ENCODE measurements around the gene HOXC13.

HOXC13 gene

GRCh38 chr12:53964315-53964713 is 25.7 kb downstream of the HOXC13 start:
- H3K9ac ChIP-seq (ENCODE audit: low read depth, low read length), result no peak overlapping the region
- no peak overlapping the region for H3K27ac ChIP-seq (ENCODE audit: low read length)
- no peaks in the 10 kb centered on the region for H4K20me1 ChIP-seq (ENCODE audit: insufficient read depth, low read length)
- TF ChIP-seq, protein P1, sequence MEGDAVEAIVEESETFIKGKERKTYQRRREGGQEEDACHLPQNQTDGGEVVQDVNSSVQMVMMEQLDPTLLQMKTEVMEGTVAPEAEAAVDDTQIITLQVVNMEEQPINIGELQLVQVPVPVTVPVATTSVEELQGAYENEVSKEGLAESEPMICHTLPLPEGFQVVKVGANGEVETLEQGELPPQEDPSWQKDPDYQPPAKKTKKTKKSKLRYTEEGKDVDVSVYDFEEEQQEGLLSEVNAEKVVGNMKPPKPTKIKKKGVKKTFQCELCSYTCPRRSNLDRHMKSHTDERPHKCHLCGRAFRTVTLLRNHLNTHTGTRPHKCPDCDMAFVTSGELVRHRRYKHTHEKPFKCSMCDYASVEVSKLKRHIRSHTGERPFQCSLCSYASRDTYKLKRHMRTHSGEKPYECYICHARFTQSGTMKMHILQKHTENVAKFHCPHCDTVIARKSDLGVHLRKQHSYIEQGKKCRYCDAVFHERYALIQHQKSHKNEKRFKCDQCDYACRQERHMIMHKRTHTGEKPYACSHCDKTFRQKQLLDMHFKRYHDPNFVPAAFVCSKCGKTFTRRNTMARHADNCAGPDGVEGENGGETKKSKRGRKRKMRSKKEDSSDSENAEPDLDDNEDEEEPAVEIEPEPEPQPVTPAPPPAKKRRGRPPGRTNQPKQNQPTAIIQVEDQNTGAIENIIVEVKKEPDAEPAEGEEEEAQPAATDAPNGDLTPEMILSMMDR (IDR thresholded peaks at IDR 0.05; ENCODE audit: borderline replicate concordance, extremely low read depth, low read length, poor library complexity, severe bottlenecking), result no peak
- no peak for TF ChIP-seq EZH2 (IDR thresholded peaks at IDR 0.05; ENCODE audit: borderline replicate concordance, low read depth, low read length, severe bottlenecking)
- H3K4me2 ChIP-seq (ENCODE audit: insufficient read depth, low read length), result no peak overlapping the region; the same call in 1 of the 2 replicates
- ATAC-seq (ENCODE audit: insufficient read depth, low read depth) (no peak), DNase-seq (no peak)
- H3K79me2 ChIP-seq (ENCODE audit: insufficient read depth, low read length), result no peaks in the 10 kb centered on the region
- no peaks in the 10 kb centered on the region for H3K9me3 ChIP-seq (ENCODE audit: insufficient read depth, low read length, severe bottlenecking)
- peaks cover 63% of the 10 kb centered on the region for H3K27me3 ChIP-seq (ENCODE audit: insufficient read depth, low read length, poor library complexity)
- H3K36me3 ChIP-seq (ENCODE audit: insufficient read depth, low read length), result no peaks in the 10 kb centered on the region
- 0 out of 2 replicates have a peak, but pooled peaks cover 2% of the 10 kb centered on the region for H3K4me1 ChIP-seq (ENCODE audit: insufficient read depth, low read length)
- H3K4me3 ChIP-seq (ENCODE audit: low read depth in 1 of 2, low read length in 2 of 2), result no peak overlapping the region
- H2AFZ ChIP-seq (ENCODE audit: low read depth, low read length), result no peak overlapping the region

GRCh38 chr12:53965281-53966084 is 26.9 kb downstream of the HOXC13 start:
- Histone ChIP-seq H3K27ac (ENCODE audit: low read length) (no peak overlapping the region), H3K36me3 (ENCODE audit: insufficient read depth, low read length) (no peaks in the 10 kb centered on the region), H3K4me3 (ENCODE audit: low read depth in 1 of 2, low read length in 2 of 2) (no peak overlapping the region), H3K27me3 (ENCODE audit: insufficient read depth, low read length, poor library complexity) (peaks cover 72% of the 10 kb centered on the region), H4K20me1 (ENCODE audit: insufficient read depth, low read length) (no peaks in the 10 kb centered on the region), H3K4me2 (ENCODE audit: insufficient read depth, low read length) (no peak overlapping the region), H3K79me2 (ENCODE audit: insufficient read depth, low read length) (no peaks in the 10 kb centered on the region), H3K9ac (ENCODE audit: low read depth, low read length) (no peak overlapping the region), H3K4me1 (ENCODE audit: insufficient read depth, low read length) (0 out of 2 replicates have a peak, but pooled peaks cover 2% of the 10 kb centered on the region), H3K9me3 (ENCODE audit: insufficient read depth, low read length, severe bottlenecking) (no peaks in the 10 kb centered on the region), H2AFZ (ENCODE audit: low read depth, low read length) (no peak overlapping the region)
- ATAC-seq (ENCODE audit: insufficient read depth, low read depth) (no peak), DNase-seq (no peak)
- no peak for TF ChIP-seq EZH2 (IDR thresholded peaks at IDR 0.05; ENCODE audit: borderline replicate concordance, low read depth, low read length, severe bottlenecking)
- TF ChIP-seq, protein P1 (IDR thresholded peaks at IDR 0.05; ENCODE audit: borderline replicate concordance, extremely low read depth, low read length, poor library complexity, severe bottlenecking), result no peak

DNA sequence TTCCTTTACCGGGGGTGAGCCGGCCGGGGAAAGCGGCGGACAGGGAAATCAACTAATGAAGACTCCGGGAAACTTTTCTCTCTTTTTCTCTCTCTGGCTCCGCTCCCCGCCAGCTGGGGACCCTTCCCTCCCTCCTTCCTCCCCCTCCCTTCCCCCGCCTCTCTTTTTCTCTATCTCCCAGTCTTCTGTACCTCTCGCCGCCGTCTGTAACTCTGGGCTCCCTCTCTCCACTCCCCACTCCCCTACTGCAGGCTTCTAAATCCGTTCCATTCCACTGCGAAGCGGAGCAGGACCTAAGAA is 27.4 kb downstream of the HOXC13 start:
- Histone ChIP-seq H3K4me2 (ENCODE audit: insufficient read depth, low read length) (no peak overlapping the region), H4K20me1 (ENCODE audit: insufficient read depth, low read length) (no peaks in the 10 kb centered on the region), H3K9me3 (ENCODE audit: insufficient read depth, low read length, severe bottlenecking) (no peaks in the 10 kb centered on the region), H3K36me3 (ENCODE audit: insufficient read depth, low read length) (no peaks in the 10 kb centered on the region), H2AFZ (ENCODE audit: low read depth, low read length) (no peak overlapping the region), H3K4me1 (ENCODE audit: insufficient read depth, low read length) (0 out of 2 replicates have a peak, but pooled peaks cover 2% of the 10 kb centered on the region), H3K79me2 (ENCODE audit: insufficient read depth, low read length) (no peaks in the 10 kb centered on the region), H3K27me3 (ENCODE audit: insufficient read depth, low read length, poor library complexity) (peaks cover 76% of the 10 kb centered on the region), H3K4me3 (ENCODE audit: low read depth in 1 of 2, low read length in 2 of 2) (no peak overlapping the region), H3K9ac (ENCODE audit: low read depth, low read length) (no peak overlapping the region), H3K27ac (ENCODE audit: low read length) (no peak overlapping the region)
- ATAC-seq (ENCODE audit: insufficient read depth, low read depth), result no peak
- no peak for TF ChIP-seq EZH2 (IDR thresholded peaks at IDR 0.05; ENCODE audit: borderline replicate concordance, low read depth, low read length, severe bottlenecking)
- TF ChIP-seq, protein P1 (IDR thresholded peaks at IDR 0.05; ENCODE audit: borderline replicate concordance, extremely low read depth, low read length, poor library complexity, severe bottlenecking), result no peak
- no peak for DNase-seq
